Measurements from ENCODE around the gene CNTD1.
"Not testable (repeated sequence)": the region's sequence is repeated elsewhere in the genome, so short reads cannot be mapped to it uniquely, and the experiment has no call there.

CNTD1 gene

GRCh38 chr17:42846594-42847280 is 48.1 kb downstream of the CNTD1 start:
- no peak for DNase-seq

- no peak for DNase-seq
These were observed 49.4 kb downstream of the CNTD1 start for GRCh38 chr17:42848093-42848492.

GRCh38 chr17:42849031-42849430 is 50.4 kb downstream of the CNTD1 start:
- no peak for DNase-seq

GRCh38 chr17:42849451-42850181 is 51.0 kb downstream of the CNTD1 start:
- no peak for DNase-seq

GRCh38 chr17:42850954-42851353 is 52.3 kb downstream of the CNTD1 start, which contains the start of gene AOC3:
Gene AOC3 (plus strand): TSS chr17:42851199. CDS start chr17:42851344, 145 bp downstream.
- DNase-seq: no peak

GRCh38 chr17:42851371-42852240 is 52.9 kb downstream of the CNTD1 start:
- not testable (repeated sequence) for DNase-seq

GRCh38 chr17:42852351-42852750 is 53.7 kb downstream of the CNTD1 start:
- DNase-seq: no peak

- DNase-seq: no peak
These were observed 54.3 kb downstream of the CNTD1 start for GRCh38 chr17:42853004-42853403.

- DNase-seq: no peak
These were observed 54.9 kb downstream of the CNTD1 start for GRCh38 chr17:42853597-42853967.

- no peak for DNase-seq
These were observed 55.5 kb downstream of the CNTD1 start for GRCh38 chr17:42853968-42854790.

GRCh38 chr17:42855048-42855596 is 56.5 kb downstream of the CNTD1 start:
- DNase-seq: no peak

GRCh38 chr17:42856093-42856492 is 57.4 kb downstream of the CNTD1 start:
- DNase-seq: not testable (repeated sequence)

- DNase-seq: not testable (repeated sequence)
These were observed 57.9 kb downstream of the CNTD1 start for GRCh38 chr17:42856516-42856915.

GRCh38 chr17:42857389-42857788 is 58.7 kb downstream of the CNTD1 start:
- DNase-seq: no peak
